Hematopoietic multipotent progenitor cell treated with erythropoietin and hydrocortisone succinate and interleukin-3 and kit ligand, for 4 days (in vitro differentiated cells): Measurements from ENCODE around the gene ATF7.
"Not testable (repeated sequence)": the region's sequence is repeated elsewhere in the genome, so short reads cannot be mapped to it uniquely, and the experiment has no call there.

Source experiments
- DNase-seq: peaks from one replicate; pipeline ENCODE4 v3.0.0-alpha.2; 2015

The ATF7 gene

GRCh38 chr12:53594897-53595615 is 31.1 kb downstream of the ATF7 start:
- no peak for DNase-seq

DNA sequence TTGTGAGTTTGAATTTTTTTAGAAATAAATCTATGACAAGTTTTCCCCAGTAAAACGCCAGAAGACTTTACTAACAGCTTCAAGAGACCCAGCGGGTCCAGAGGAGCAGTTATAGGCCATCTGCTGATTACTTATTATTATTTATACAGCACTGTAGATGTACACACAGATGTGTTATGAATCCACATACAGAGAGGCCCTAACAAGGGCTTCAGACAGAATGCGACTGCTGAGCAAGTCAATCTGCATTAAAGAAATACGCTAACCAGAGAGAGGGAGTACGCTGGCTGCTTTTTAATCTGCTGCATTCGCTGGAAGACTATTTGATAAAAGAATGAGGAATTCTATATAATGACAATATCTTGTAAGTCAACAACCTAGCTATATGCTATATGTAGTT is 32.5 kb downstream of the ATF7 start:
- DNase-seq: no peak

DNA sequence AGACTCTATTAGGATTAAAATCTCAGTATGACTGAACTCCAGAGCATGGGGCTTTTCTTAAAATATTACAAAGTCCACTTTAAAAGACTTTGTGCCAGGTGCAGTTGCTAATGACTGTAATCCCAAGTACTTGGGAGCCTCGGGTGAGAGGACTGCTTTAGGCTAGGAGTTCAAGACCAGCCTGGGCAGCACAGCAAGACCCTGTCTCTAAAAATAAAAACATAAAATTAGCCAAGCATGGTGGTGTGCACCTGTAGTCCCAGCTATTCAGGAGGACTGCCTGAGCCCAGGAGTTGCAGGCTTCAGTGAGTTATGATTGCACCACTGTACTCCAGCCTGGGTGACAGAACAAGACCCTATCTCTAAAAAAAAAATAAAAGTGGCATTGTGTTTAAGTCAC is 33.2 kb downstream of the ATF7 start:
- no peak for DNase-seq

DNA sequence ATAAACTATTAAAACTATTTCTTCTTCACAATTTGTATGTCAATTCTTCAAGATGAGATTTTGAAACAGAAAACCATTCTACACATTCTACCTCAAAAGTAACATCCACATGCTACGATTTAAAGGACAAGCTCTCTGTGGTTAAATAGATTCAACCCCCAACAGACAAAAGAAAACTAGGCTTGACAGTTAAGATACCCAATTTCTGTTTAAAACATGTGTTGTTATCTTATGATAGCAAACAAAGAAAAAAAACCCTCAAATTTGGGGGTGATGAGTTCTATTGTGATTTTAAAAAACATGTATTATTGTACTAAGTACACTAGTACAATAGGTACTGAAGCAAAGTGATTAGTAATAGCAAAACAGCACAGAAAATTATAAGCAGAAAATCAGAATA is 33.8 kb downstream of the ATF7 start:
- peak; percentile 58 for DNase-seq

- no peak for DNase-seq
These were observed 34.6 kb downstream of the ATF7 start for GRCh38 chr12:53591301-53592206.

GRCh38 chr12:53590652-53591051 is 35.5 kb downstream of the ATF7 start:
- no peak for DNase-seq

DNA sequence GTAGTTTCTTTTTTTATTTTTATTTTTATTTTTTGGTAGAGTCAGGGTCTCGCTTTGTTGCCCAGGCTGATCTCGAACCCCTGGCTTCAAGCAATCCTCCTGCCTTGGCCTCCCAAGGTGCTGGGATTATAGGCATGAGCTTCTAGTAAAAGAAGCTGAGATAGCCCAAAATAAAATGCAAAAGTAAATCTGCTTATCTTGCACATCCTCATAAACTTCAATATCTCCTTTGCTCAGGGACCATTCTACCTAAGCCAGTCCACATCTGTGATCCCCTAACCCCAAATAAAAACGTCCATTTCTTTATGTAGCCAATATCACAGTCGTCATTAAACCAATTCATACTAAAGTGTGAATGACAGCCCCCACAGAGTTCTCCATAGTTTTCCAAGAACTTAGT is 36.3 kb downstream of the ATF7 start:
- DNase-seq: no peak

DNA sequence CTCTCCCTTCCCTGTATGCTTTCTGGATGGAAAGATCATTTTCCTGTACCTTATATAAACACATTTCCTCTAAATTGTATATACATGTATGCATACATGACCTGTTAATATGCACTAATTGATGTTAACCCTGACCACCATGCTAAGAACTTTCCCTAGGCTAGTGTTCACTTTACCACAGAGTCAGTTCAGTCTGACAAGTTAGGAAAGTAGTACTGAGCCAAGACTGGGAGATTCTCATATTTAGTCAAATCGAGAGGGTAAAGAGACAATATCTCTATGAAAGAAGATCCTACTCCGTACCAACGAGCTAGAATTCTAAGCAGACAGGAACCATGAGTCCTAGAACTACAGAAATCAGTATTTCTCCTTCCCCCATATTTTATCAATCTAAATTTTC is 36.8 kb downstream of the ATF7 start:
- no peak for DNase-seq

- no peak for DNase-seq
These were observed 38.1 kb downstream of the ATF7 start for GRCh38 chr12:53588123-53588522.

GRCh38 chr12:53586745-53587144 is 39.4 kb downstream of the ATF7 start:
- DNase-seq: no peak

DNA sequence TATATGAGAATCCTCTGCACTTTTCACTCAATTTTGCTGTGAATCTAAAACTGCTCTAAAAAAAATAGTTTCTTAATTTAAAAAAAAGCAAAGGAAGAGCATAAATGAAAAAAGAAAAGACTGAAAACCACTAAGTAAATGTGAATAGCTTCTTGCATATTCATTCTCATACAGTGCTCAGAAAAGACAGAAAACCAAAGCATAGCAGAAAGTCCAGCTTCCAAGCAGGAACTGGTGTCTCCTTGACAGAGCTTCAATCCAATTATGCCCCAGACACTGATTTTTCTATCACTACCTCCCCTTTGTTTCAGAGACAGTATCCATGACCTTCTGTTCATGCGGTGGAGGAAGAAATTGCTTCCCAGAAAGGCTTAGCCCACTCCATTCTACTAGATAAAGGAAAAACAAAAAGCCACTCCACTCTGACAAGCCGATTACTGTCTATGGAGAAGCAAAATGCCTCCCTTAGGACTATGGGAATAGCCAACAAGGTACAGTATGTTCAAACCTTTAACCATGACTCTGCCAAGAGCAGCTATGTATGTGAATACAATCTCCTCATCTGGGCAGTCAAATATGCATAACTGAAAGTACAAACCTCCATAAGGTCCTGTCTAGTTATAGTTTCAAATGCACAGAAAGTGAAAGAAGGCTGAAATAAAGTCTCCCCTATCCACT is 40.6 kb downstream of the ATF7 start:
- no peak for DNase-seq

GRCh38 chr12:53579545-53579955 is 46.6 kb downstream of the ATF7 start:
- no peak for DNase-seq

- no peak for DNase-seq
These were observed 47.4 kb downstream of the ATF7 start for GRCh38 chr12:53578783-53579182.

- DNase-seq: no peak
These were observed 48.2 kb downstream of the ATF7 start for GRCh38 chr12:53577941-53578352.

- peak; percentile 82 for DNase-seq
These were observed 50.5 kb downstream of the ATF7 start for GRCh38 chr12:53575502-53576249.

GRCh38 chr12:53572134-53572758 is 53.9 kb downstream of the ATF7 start:
- no peak for DNase-seq

- peak; percentile 27 for DNase-seq
These were observed 54.9 kb downstream of the ATF7 start for GRCh38 chr12:53571295-53571694.

DNA sequence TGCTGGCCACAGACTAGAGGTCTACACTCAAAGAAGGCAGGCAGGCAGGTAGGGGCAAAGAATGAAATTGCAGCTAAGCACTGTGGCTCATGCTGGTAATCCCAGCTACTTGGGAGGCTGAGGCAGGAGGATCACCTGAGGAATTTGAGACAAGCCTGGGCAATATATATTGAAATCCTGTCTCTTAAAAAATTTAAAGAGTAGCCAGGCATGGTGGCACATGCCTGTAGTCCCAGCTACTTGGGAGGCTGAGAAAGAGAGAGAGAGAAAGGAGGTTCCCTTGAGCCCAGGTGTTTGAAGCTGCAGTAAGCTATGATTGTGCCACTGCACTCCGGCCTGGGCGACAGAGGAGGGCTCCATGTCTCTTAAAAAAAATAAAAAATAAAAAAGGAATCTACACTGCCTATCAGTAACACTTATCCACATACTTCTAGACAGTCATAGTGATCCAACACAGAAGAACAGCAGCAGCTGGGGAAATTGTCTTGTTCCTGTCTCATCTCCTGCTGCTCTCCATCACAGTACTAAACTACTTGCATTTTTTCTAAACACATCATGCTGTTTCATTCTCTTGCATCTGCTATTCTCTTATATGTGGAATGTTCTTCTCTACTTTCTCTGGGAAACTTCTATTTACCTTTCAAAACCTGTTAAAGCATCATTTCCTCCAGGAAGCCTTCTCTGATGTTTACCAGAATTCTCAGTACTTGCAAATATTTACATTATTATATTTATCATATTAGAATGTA is 57.2 kb downstream of the ATF7 start:
- no peak for DNase-seq

DNA sequence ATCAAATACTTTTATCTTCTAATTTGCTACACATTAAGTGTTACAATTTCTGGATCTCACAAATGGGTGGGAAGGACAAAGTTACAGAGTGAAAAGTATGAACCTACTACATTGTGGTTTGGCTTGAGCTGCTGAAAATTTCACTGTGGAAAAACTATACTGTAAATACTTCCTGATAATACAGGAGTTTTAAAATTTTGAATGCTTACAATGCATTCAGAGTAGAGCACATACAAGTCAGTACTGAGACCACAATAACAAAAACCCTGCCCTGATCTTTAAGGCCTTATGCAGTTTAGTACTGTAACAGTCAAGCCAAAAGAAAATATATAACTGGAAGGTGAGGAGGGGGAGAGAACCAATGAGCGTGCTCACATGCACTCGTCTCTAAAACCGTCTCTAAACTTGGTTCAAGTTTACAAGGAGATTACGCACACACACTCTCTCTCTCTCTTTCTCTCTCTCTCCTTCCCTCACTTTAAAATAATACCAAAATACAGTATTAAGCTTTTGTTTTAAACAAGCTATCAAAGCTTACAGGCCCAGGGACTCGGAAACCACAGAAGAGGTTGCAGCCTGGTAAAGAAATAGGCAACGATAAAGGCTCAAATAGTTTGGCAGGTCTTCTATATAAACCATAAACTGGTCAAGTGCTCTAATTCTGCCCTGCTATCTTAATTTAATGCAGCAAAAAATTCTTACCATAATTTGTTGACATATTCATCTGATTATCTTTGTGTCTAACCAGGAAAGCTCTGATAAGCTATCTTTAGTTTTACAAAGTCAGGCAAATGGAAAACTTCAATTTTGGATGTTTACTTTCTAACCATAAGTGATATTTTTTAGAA is 58.0 kb downstream of the ATF7 start:
- DNase-seq: peak; percentile 65

GRCh38 chr12:53565376-53565775 is 60.8 kb downstream of the ATF7 start:
- not testable (repeated sequence) for DNase-seq

GRCh38 chr12:53564941-53565340 is 61.2 kb downstream of the ATF7 start:
- DNase-seq: no peak
